GM19025 (cell line): ENCODE results near the gene IER2.
"Not testable (repeated sequence)": the region's sequence is repeated elsewhere in the genome, so short reads cannot be mapped to it uniquely, and the experiment has no call there.

ENCODE experiments used
- ATAC-seq: cut with Tn5 transposase; IDR thresholded peaks from one replicate; pipeline ENCODE4 v1.9.1; 2021; ENCODE audit warnings: mild to moderate bottlenecking, low read depth, moderate library complexity; ENCODE audit not compliant: unreplicated experiment

IER2 gene

GRCh38 chr19:13162724-13163608 is 12.8 kb downstream of the IER2 start:
- no peak for ATAC-seq

- ATAC-seq, result no peak
These were observed 13.6 kb downstream of the IER2 start for GRCh38 chr19:13163609-13164342.

- no peak for ATAC-seq
These were observed 14.3 kb downstream of the IER2 start for GRCh38 chr19:13164343-13165161.

- no peak for ATAC-seq
These were observed 15.2 kb downstream of the IER2 start for GRCh38 chr19:13165162-13165997.

- not testable (repeated sequence) for ATAC-seq
These were observed 15.9 kb downstream of the IER2 start for GRCh38 chr19:13166151-13166550.

GRCh38 chr19:13169769-13170168 is 19.6 kb downstream of the IER2 start:
- ATAC-seq, result no peak

- no peak for ATAC-seq
These were observed 20.9 kb downstream of the IER2 start for GRCh38 chr19:13171146-13171545.

- ATAC-seq, result no peak
These were observed 22.3 kb downstream of the IER2 start for GRCh38 chr19:13172346-13173138.

- ATAC-seq, result no peak
These were observed 23.0 kb downstream of the IER2 start for GRCh38 chr19:13173139-13173737.

- ATAC-seq, result no peak
These were observed 26.1 kb downstream of the IER2 start for GRCh38 chr19:13176345-13176744.

GRCh38 chr19:13177584-13177983 is 27.4 kb downstream of the IER2 start:
- not testable (repeated sequence) for ATAC-seq

GRCh38 chr19:13178291-13178690 is 28.1 kb downstream of the IER2 start:
- ATAC-seq, result not testable (repeated sequence)

- ATAC-seq, result no peak
These were observed 31.7 kb downstream of the IER2 start for GRCh38 chr19:13181747-13182388.

- ATAC-seq, result not testable (repeated sequence)
These were observed 34.7 kb downstream of the IER2 start for GRCh38 chr19:13184926-13185325.

GRCh38 chr19:13185763-13186657 is 35.8 kb downstream of the IER2 start:
- ATAC-seq, result not testable (repeated sequence)

- ATAC-seq, result not testable (repeated sequence)
These were observed 36.5 kb downstream of the IER2 start for GRCh38 chr19:13186688-13187087.

- ATAC-seq, result no peak
These were observed 37.2 kb downstream of the IER2 start for GRCh38 chr19:13187419-13187818.
